Activated CD8-positive, alpha-beta memory T cell treated with anti-CD3 and anti-CD28 coated beads, Interleukin-2, amount 50 U/mL, for 24 hours (primary cell): ENCODE data around the gene NSD1.
"Not testable (repeated sequence)": the region's sequence is repeated elsewhere in the genome, so short reads cannot be mapped to it uniquely, and the experiment has no call there.

Experiments used
- DNase-seq: peaks from one replicate; pipeline ENCODE4 v3.0.0-alpha.2; 2020; ENCODE audit errors: extremely low read depth

Gene NSD1

GRCh38 chr5:177126771-177127170 is 6.8 kb upstream of the NSD1 start:
- DNase-seq: no peak

GRCh38 chr5:177128551-177128981 is 5.0 kb upstream of the NSD1 start:
- no peak for DNase-seq

- DNase-seq: no peak
Observed at GRCh38 chr5:177130211-177131018, 3.2 kb upstream of the NSD1 start.

- DNase-seq: no peak
Observed at GRCh38 chr5:177131019-177131320, 2.6 kb upstream of the NSD1 start.

GRCh38 chr5:177131352-177132135 is 2.0 kb upstream of the NSD1 start:
- no peak for DNase-seq

- DNase-seq: no peak
Observed at GRCh38 chr5:177132136-177133095, 1.2 kb upstream of the NSD1 start.

- DNase-seq: no peak
Observed at GRCh38 chr5:177133853-177134696, 502 bp downstream of the NSD1 start.

- no peak for DNase-seq
Observed at GRCh38 chr5:177134697-177135225, 1.2 kb downstream of the NSD1 start.

- DNase-seq: no peak
Observed at GRCh38 chr5:177140312-177140711, 6.7 kb downstream of the NSD1 start.

- DNase-seq: no peak
Observed at GRCh38 chr5:177141496-177141895, 7.9 kb downstream of the NSD1 start.

- no peak for DNase-seq
Observed at GRCh38 chr5:177142098-177142611, 8.6 kb downstream of the NSD1 start.

- no peak for DNase-seq
Observed at GRCh38 chr5:177142778-177143177, 9.2 kb downstream of the NSD1 start.

- DNase-seq: no peak
Observed at GRCh38 chr5:177146891-177147638, 13.5 kb downstream of the NSD1 start.

GRCh38 chr5:177150061-177150460 is 16.5 kb downstream of the NSD1 start:
- DNase-seq: not testable (repeated sequence)

GRCh38 chr5:177154003-177154643 is 20.6 kb downstream of the NSD1 start:
- no peak for DNase-seq

GRCh38 chr5:177162379-177162778 is 28.8 kb downstream of the NSD1 start:
- no peak for DNase-seq

GRCh38 chr5:177163500-177163899 is 29.9 kb downstream of the NSD1 start:
- DNase-seq: no peak

GRCh38 chr5:177169271-177169670 is 35.7 kb downstream of the NSD1 start:
- no peak for DNase-seq

- DNase-seq: no peak
Observed at GRCh38 chr5:177171961-177172360, 38.4 kb downstream of the NSD1 start.
